K562 (cell line): ENCODE results near the gene SRPK2. TPM values are rescaled to one million over a fixed set of nuclear protein-coding genes. Genes with fewer than 3 reads are reported as not detected.

Experiments
- ATAC-seq: fragments of 200-7000 bp; cut with Tn5 transposase; 3 replicates; pipeline ENCODE4 v1.9.1; 2020; ENCODE audit warnings: moderate library complexity
- BruUV-seq: library from RNA; stranded (reverse); fragments of 400-500 nt; replicated peaks from 2 replicates; lab custom pipeline; 2021; lab: Mats Ljungman, UMichigan
- CTCF ChIA-PET: fragments of 300-600 bp; formaldehyde crosslinking; extraction: SDS; loops from one replicate; lab custom pipeline; 2021; ENCODE audit warnings: low intra/inter-chr PET ratio; lab: Yijun Ruan, JAX
- POLR2A ChIA-PET: fragments of 300-600, 350-650 bp; sonication (Branson Sonifier 250); formaldehyde crosslinking; extraction: SDS; loops from one replicate; lab custom pipeline; 2021; ENCODE audit warnings: antibody characterized with exemption, inconsistent platforms; lab: Yijun Ruan, JAX
- DNase-seq, 4 experiments: peaks; one replicate each; pipeline versions ENCODE4 v3.0.0 to v3.0.0-alpha.2; 2011 to 2018; ENCODE audit warnings: low spot score in 3 of 4, mixed read lengths in 3 of 4; ENCODE audit errors: extremely low read depth in 1 of 4
- FAIRE-seq: peaks from 2 replicates; lab custom pipeline; 2011; peaks lifted over from hg19 to GRCh38; lab: Jason Lieb, UNC
- H2AFZ ChIP-seq: 2 replicates; pipeline ENCODE4 v1.6.0; 2011; ENCODE audit warnings: low read depth, low read length, control low read depth, inconsistent platforms
- H3K27ac ChIP-seq: fragments of 200-600 bp; 3 replicates; pipeline ENCODE4 v1.8.0; 2011; ENCODE audit warnings: low read depth, mild to moderate bottlenecking, control low read depth, inconsistent platforms, low read length, moderate library complexity, mixed read lengths; ENCODE audit errors: extremely low read depth
- H3K27me3 ChIP-seq, 2 experiments: fragments of 300-600 bp in 1 of 2; 2 replicates in 1 of 2; 3 replicates in 1 of 2; pipeline versions ENCODE4 v1.6.0 to v1.8.0; 2011; ENCODE audit warnings: inconsistent platforms in 2 of 2, low read length in 2 of 2, mild to moderate bottlenecking in 1 of 2, mixed read lengths in 1 of 2, moderate library complexity in 1 of 2; ENCODE audit not compliant: control insufficient read depth in 2 of 2, insufficient read depth in 2 of 2
- H3K36me3 ChIP-seq: fragments of 300-600 bp; 3 replicates; pipeline ENCODE4 v1.8.0; 2011; ENCODE audit warnings: mild to moderate bottlenecking, low read length, inconsistent platforms; ENCODE audit not compliant: control insufficient read depth, insufficient read depth
- H3K4me1 ChIP-seq, 2 experiments: fragments of 200-600 bp in 1 of 2; replicated peaks in 1 of 2; 2 replicates in 1 of 2; 3 replicates in 1 of 2; pipeline versions ENCODE4 v1.5.1 to v1.8.0; 2011; ENCODE audit warnings: inconsistent platforms in 2 of 2, low read length in 2 of 2, mild to moderate bottlenecking in 1 of 2, mixed read lengths in 1 of 2, moderate library complexity in 1 of 2; ENCODE audit not compliant: control insufficient read depth in 2 of 2, insufficient read depth in 2 of 2
- H3K4me2 ChIP-seq: 2 replicates; pipeline ENCODE4 v1.6.1; 2011; ENCODE audit warnings: low read length, control low read depth, inconsistent platforms, mixed read lengths; ENCODE audit not compliant: insufficient read depth
- H3K4me3 ChIP-seq: fragments of 200-600 bp; sonication (generic), shearing (Covaris generic); 2 replicates; pipeline ENCODE4 v1.5.1; 2016; ENCODE audit warnings: control low read depth, inconsistent platforms
- H3K79me2 ChIP-seq: fragments of 200-600 bp; 3 replicates; pipeline ENCODE4 v1.8.0; 2011; ENCODE audit warnings: low read length, inconsistent platforms; ENCODE audit not compliant: control insufficient read depth, insufficient read depth
- H3K9ac ChIP-seq, 2 experiments: 2 replicates each; pipeline versions ENCODE4 v1.6.0 to v1.6.1; 2011; ENCODE audit warnings: low read depth in 2 of 2, low read length in 2 of 2, control low read depth in 1 of 2, inconsistent platforms in 1 of 2, mild to moderate bottlenecking in 1 of 2, mixed read lengths in 1 of 2; ENCODE audit not compliant: insufficient read depth in 1 of 2
- H3K9me1 ChIP-seq: one replicate; pipeline ENCODE4 v1.6.0; 2011; ENCODE audit warnings: inconsistent platforms, mild to moderate bottlenecking, low read length, moderate library complexity; ENCODE audit not compliant: control insufficient read depth, insufficient read depth
- H3K9me3 ChIP-seq: replicated peaks from 2 replicates; pipeline ENCODE4 v1.5.1; 2011; ENCODE audit warnings: low read depth, low read length, inconsistent platforms; ENCODE audit not compliant: control insufficient read depth, insufficient read depth
- H4K20me1 ChIP-seq: replicated peaks from 2 replicates; pipeline ENCODE4 v1.6.1; 2011; ENCODE audit warnings: low read length, inconsistent platforms, mixed read lengths; ENCODE audit not compliant: control insufficient read depth, insufficient read depth
- ARID1B ChIP-seq: fragments of 450-650 bp; IDR thresholded peaks from 2 replicates; pipeline ENCODE4 v1.6.1; 2016; ENCODE audit warnings: antibody characterized with exemption, mild to moderate bottlenecking, inconsistent platforms
- E2F1 ChIP-seq: sonication (generic); formaldehyde crosslinking; IDR thresholded peaks from 2 replicates; pipeline ENCODE4 v1.8.1; 2023; ENCODE audit warnings: mild to moderate bottlenecking, missing genetic modification reagents, moderate library complexity
- MBD2 ChIP-seq: sonication (generic); IDR thresholded peaks from 2 replicates; pipeline ENCODE4 v1.6.1; 2016; ENCODE audit warnings: low read depth, borderline replicate concordance
- ZNF174 ChIP-seq: fragments of 250-450 bp; sonication (Bioruptor Pico); IDR thresholded peaks from 2 replicates; pipeline ENCODE4 v1.4.0; 2020; ENCODE audit warnings: mild to moderate bottlenecking
- WGBS: fragments of 100-300 bp; shearing (Covaris generic); methylation state at CpG from one replicate; pipeline ENCODE4 v1.1.6; 2016; ENCODE audit warnings: low coverage, mixed read lengths; ENCODE audit not compliant: insufficient coverage; ENCODE audit errors: missing lambda C conversion rate; 5-methylcytosine and 5-hydroxymethylcytosine counted together
- in situ Hi-C: fragments of 300-500 bp; cut with MboI; formaldehyde crosslinking; loops from 4 replicates; pipeline ENCODE4 v1.15.0; 2018; ENCODE audit warnings: inconsistent platforms, mixed read lengths
- intact Hi-C: fragments of 100-400 bp; cut with micrococcal nuclease; formaldehyde crosslinking; loops from 2 replicates; pipeline ENCODE4 v1.14.2; 2022
- polyA plus RNA-seq, 8 experiments: library from polyadenylated mRNA; depleted of rRNA in 4 of 8; stranded (reverse) in 5 of 8; unstranded in 3 of 8; fragments of >200 nt; fragmentation: Nextera tagmentation in 2 of 8; fragmentation: Illumina TruSeq in 1 of 8; extraction: Ambion mirVana in 2 of 8; extraction: Trizol in 1 of 8; gene quantifications; 2 replicates each; pipeline versions ENCODE4 v1.2.1 to v1.2.3, GENCODE V29; 2011 to 2014; ENCODE audit warnings: inconsistent platforms in 1 of 8, missing spikeins in 1 of 8
- total RNA-seq, 7 experiments: library from RNA; depleted of rRNA in 6 of 7; stranded (reverse); fragments of >200 nt in 6 of 7; fragmentation: Illumina TruSeq in 2 of 7; extraction: Trizol in 2 of 7; gene quantifications; 2 replicates each; pipeline versions ENCODE4 v1.2.1 to v1.2.3, GENCODE V29; 2011 to 2021; ENCODE audit warnings: low replicate concordance in 1 of 7

SRPK2 gene
- total and polyA plus RNA-seq, 9 of the 15 experiments (the other 6 are each of a cell fraction or from before 2014, with no cell fraction given) = 21.5 to 44.7 (median 33.3) TPM

GRCh38 chr7:105084581-105084980 lies 304.1 kb downstream of the SRPK2 start (continued):
- no peak for TF ChIP-seq ZNF174 (CRISPR knock-in tag)
- TF ChIP-seq E2F1 (CRISPR knock-in tag) = no peak
- TF ChIP-seq ARID1B = no peak
- TF ChIP-seq, all 486 proteins: peak for 0

- H3K79me2 ChIP-seq = no peaks in the 10 kb centered on the region
- in situ Hi-C loops (no loop called here), intact Hi-C loops (no loop called here)
- ATAC-seq = no peak
- no peak overlapping the region for H3K4me3 ChIP-seq
- no peak overlapping the region for H2AFZ ChIP-seq
- no peak overlapping the region for H3K9ac ChIP-seq
- POLR2A ChIA-PET = interaction anchor here (0.8 kb wide), 1 partner anchor 96 kb away, joined by 3 read pairs; no protein-coding TSS in a partner anchor
- no TSS peak for BruUV-seq
- CTCF ChIA-PET = no interaction called here
- no peak overlapping the region for H3K27ac ChIP-seq
- no peak overlapping the region for H3K4me2 ChIP-seq
- no peaks in the 10 kb centered on the region for H4K20me1 ChIP-seq
- no peak for DNase-seq
- H3K9me3 ChIP-seq = no peaks in the 10 kb centered on the region
- no peaks in the 10 kb centered on the region for H3K27me3 ChIP-seq
- H3K9me1 ChIP-seq = no peaks in the 10 kb centered on the region
- TF ChIP-seq MBD2 = no peak
- H3K36me3 ChIP-seq = peaks cover 90% of the 10 kb centered on the region
- no peak for FAIRE-seq
- WGBS = 98% methylated on average over 6 of the region's 6 CpGs
- H3K4me1 ChIP-seq = no peaks in the 10 kb centered on the region
Observed at GRCh38 chr7:105079348-105079747, 309.4 kb downstream of the SRPK2 start.
